NK-92 treated with Interleukin-12 subunit alpha and Interleukin-12 subunit beta, amount 100 ng/mL, for 24 hours (cell line): ENCODE measurements around the gene GPC6.

Source experiments
- DNase-seq: peaks from one replicate; lab custom pipeline; 2025; lab: John Stamatoyannopoulos, UW

Gene GPC6

DNA sequence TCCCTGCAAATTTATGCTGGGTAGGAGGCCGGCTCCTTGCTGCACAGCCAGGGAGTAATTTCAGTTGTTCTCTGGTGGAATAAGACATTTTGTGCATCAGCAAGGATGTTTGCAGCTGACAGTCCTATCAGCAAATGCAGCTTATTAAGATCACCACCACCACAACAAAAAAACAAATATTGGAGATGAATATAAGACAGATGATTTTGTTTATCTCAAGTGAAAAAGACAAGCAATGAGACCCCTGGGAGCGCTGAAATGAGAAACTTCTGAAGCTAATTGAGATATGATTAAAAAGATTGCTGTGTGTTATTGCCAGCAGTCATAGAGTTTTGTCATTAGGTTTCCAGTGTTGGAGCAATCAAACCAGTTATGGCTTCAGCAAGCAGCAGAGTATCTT lies 505.6 kb downstream of the GPC6 start:
- no peak for DNase-seq

DNA sequence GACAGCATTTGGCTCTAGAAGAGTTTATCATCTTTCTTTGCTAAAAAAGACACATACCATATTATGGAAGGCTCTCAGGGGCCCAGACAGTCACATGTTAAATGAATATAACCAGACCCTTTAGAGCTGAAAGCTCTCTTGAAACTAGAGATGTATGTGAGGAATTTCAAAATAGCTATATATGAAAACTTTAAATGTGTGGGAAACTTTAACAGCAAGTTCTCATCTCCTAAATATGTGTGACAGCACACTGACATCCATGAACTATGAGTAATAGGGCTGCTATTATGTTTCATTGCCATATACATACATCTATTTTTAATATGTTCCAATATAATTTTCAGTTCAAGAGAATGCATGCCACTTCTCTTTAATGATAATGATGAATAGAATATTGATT lies 509.5 kb downstream of the GPC6 start:
- DNase-seq = no peak

DNA sequence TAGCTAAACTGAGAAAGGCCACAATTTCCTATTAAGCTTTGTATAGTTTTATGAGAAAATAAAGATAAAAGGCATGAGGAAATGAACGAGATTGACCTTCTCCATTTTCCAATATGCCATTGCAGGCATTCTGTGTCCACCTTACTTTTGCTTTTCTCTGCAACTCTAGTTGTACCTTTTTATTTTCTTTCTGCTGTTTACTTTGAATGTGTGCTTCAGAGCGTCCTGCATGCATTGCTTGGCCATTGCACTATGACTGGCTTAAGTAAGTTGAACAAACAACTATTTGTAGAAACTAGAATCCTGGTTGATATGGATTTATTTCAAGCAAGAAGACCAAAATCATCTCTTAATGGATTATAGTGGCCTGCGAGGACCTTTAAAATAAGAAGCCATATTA lies 510.3 kb downstream of the GPC6 start:
- no peak for DNase-seq

DNA sequence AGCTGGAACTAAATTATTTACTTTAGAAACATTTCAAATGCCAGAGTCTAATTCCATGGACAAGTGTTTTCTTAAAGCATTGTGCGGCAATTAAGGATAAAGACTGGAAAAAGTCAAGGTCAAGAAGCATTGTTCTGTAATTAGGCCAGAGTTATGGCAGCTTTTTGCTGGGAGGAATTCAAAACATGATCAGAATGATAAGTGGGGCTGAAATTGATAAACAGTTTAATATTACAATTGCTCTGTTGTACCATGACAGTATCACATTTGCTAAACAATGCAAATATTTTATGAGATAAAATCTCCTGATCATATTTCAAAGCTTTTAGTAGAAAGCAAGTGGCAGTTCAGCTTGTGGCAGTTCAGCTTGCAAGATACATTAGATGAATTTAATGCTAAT lies 513.7 kb downstream of the GPC6 start:
- DNase-seq = no peak

DNA sequence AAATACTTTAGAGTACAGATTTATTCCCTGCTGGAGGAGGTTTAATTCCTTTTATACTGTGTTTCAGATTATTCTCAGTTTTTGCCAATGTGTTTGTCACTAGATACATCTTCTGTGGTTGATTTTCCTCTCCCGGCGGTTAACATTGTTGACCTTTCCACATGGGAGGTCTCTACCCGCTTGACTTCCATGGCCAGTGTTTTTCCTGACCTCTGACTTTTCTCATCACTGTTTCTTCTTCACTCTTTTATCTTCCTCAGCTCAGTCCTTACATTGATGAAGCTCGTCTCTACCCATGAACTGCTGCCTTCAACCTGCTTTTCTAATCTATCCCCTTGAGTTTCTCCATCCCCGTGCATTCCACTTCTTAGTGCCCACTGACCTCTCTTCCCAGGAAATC lies 517.4 kb downstream of the GPC6 start:
- DNase-seq = no peak

DNA sequence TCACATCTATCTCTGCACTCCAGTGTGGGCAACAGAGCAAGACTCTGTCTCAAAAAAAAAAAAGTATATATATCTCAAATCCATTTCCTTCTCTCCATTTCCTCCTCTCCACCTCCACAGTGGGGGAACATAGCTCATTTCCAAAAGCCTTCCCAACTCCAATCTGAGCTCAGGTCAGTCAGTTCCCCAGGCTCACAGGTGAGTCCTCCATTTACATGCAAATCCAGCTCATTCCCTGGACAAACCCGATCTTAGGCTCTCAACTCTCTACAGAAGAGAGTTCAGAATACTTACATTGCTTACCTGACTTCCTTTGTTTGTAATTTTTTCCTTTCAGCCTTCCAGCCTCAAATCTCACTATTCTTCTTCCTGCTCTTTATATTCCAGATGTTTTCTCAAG lies 518.3 kb downstream of the GPC6 start:
- DNase-seq = no peak

DNA sequence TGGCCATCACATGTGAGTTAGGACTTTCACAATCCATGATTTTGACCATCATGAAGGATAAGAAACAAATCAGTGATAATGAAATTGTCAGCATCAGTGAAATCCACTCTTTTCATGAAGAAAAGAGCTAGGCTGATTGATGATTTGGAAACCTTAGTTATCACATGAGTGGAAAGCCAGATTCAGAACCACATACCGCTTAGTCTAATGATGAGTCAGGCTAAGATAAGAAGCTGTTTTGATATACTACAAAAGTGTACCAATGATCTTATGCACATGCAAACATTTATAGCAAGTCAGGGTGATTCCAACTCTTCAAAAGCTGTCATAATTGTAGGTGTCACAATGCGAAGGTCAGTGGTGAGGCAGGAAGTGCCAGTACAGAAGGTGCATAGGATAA lies 519.3 kb downstream of the GPC6 start:
- no peak for DNase-seq

DNA sequence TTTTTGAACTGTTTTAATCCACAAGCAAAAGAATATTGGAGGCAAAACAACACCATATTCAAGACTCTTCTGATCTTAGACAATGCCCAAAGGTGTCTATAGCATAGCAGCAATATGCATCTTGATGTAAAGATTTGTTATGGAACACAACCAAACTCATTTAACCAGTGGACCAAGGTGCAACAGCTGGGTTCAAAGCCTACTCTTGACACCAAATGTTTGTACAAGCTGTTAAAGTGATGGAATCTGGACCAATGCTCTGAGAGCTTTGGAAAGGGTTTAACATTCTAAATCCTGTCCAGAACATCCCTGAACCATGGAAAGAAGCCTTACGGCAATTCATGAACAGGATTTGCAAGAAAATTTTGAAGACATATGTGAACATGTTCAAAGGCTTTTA lies 520.0 kb downstream of the GPC6 start:
- no peak for DNase-seq

DNA sequence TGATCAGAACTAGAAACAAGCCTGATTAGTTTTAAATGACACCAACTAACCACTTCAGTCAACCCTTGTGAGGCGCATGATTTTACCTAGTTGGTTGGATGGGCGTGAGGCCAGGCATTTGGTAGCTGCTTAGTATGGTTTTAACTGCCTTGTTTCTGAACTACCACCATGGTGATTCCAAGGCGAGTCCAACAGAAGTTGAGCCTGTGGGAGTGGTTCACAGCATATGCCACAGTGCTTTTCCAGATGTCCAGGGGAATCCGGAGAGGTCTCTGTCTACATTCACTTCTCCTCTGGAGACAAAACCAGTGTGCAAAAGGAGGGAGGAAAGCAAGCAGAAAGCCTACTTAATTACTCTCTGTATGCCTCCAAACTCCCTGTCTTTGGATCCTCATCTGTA lies 524.1 kb downstream of the GPC6 start:
- DNase-seq = no peak

DNA sequence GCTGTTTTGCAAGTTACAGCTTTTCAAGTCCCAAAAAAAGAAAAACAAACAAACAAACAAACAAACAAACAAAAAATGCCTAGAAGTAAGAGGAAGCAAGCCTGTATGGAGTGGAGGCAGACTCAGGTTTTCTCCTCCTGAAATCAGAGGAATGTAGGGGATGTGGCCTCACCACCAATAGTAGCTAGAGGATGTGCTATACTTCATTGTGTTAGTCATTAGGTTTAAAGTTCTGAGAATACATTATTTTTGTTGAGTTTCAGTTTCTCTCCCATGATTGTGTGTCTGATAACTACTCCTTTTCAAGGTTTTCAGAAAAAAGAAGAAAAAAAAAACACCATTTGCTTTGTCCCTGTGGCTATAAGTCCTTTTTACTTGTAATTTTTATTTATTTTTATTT lies 524.5 kb downstream of the GPC6 start:
- no peak for DNase-seq

DNA sequence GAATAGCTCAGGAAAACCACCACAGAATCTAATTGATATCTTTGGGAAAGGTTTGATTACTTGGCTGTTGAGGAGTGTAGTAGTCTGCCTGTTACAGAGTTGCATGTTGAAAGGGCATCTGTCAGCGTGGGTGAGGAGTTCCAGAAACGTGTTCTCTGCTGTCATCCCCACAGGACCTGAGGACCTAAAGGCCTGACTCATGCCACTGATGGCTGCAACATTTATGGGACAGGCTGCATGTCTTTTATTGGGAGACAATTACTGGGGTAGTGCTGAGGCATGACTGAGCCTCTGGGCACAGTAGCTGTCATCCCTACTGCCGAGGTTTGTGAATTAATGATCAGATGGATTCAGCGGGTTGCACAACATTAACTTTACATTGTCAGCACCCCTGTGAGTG lies 525.9 kb downstream of the GPC6 start:
- DNase-seq = no peak

DNA sequence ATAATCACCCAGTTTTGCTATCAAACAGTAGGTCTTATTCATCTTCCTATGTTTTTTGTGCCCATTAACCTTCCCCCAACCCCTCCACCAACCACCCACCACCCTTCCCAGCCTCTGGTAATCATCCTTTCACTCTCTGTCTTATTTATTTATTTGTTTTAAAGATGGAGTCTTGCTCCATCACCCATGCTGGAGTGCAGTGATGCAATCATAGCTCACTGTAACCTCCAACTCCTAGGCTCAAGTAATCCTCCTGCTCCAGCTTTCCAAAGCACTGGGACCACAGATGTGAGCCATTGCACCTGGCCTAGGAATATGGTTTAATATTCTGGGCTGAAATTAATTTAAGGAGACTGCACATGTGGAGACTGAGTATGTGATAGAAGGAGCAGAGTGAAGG lies 527.0 kb downstream of the GPC6 start:
- no peak for DNase-seq

DNA sequence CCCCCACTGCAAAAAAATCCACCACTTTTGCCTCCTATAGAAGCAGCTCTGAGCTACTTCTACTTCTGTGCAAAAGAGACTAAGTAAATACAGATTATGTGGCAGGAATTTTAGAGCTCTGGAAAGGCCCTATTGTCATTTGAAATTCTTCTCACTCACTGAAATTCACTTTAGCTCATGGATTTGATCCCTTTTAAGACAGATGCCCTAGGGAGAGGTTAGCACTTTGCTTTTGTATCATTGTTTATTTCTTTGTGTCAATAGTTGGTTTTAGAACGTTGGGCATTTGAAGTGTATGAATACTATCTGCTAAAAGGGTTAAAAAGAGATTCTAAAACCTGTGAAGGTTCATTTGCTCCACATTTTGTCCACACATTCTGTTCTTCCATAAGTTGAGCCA lies 528.7 kb downstream of the GPC6 start:
- DNase-seq = no peak

DNA sequence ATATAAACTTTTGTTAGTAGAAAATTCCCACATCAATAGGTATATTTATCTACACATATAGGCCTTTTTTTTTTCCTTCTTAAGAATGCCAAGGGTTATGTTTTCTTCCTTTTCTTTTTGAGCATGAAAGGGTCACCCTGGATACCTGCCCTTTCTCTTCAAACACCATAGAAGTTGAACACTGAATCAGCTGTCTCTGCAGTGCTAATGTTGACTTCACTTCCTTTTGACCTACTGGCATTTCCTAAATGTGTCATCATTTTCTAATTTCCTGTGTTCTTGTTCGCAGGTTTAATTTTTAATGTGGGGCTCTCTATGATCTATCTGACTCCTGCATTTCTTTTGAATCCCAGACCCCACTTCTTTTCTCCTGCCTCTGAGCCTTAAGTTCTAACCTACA lies 532.0 kb downstream of the GPC6 start:
- no peak for DNase-seq

DNA sequence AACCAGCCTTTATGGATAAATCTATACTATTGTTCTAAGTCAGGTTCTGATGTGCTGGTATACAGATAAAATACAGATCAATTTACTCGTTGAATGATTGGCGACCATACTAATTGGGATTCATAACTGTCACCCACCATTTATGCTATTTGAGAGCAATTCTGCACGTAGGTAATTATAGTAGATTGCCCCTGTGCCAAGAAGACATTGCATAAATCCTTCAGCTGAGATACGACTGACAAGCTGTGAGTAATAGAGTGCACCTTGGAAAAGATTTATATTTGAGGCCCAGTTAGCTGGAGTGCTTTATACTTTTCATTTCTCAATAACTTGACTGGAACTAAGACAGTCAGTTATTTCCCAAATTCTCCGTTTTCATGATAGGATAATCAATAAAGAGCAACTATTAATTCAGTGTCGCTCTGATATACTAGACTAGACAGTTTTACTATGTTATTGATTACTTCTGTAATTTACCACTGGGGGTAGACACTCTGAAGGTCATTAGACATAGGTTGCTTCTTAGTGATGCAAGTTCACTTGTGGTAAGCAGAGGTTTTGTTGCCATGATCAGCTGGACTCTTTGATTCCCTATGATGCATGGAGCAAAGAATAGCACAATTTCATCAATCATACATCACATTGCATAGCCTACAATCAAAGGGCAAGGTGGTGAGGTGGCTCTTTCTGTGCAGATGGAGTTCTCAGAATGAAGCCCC lies 536.3 kb downstream of the GPC6 start:
- no peak for DNase-seq

DNA sequence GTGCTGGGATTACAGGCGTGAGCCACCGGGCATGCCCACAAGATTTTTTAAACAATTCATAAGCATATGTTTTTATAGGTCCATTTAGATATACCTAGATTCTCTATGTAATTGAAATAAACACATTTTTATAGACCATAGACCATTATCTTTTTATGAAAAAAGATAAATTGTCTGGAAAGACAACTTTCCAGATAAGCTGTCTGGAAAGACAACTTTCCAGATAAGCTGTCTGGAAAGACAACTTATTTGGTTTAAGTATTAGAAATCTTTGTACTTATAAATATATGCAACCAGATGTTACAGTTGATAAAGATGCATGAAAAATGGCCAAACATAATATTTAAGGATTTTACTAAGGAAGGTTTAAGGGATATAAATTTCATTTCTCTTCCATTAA lies 538.5 kb downstream of the GPC6 start:
- no peak for DNase-seq

DNA sequence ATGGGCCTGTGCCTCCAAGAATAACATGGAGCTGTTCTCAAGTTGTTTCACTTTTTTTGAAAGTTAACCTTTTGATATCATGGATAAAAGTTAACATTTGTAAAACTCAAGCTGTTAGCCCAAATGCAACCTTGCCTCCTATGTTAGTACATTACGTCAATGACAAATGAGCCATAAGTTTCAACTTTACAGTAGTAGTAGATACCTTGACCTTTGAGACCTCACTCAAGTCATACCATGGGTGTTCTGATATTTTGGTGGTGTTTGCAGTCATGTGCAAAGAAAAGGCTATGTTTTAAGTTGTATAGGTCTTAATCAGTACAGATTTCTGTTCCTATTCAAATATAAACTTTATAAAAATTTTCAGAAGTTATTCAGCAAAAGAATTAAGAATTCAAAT lies 539.2 kb downstream of the GPC6 start:
- DNase-seq = no peak

DNA sequence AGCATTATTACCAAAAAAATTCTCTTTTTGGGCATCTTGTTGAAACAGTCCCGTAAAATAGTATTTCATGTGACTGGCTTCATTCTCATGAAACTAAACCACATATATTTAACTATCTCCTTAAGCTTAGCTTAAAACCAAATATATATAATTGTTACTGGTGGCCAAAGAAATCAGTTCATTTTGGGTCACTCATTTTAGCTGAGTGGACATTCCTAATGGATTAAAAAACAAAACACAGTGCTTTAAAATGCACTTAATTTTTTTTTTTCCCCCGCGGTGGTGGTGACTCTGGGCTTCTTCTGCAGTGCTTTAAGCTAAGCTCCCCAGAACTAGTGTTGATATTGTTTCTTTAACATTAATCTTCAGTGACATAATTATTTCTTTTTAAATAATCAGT lies 540.1 kb downstream of the GPC6 start:
- no peak for DNase-seq

DNA sequence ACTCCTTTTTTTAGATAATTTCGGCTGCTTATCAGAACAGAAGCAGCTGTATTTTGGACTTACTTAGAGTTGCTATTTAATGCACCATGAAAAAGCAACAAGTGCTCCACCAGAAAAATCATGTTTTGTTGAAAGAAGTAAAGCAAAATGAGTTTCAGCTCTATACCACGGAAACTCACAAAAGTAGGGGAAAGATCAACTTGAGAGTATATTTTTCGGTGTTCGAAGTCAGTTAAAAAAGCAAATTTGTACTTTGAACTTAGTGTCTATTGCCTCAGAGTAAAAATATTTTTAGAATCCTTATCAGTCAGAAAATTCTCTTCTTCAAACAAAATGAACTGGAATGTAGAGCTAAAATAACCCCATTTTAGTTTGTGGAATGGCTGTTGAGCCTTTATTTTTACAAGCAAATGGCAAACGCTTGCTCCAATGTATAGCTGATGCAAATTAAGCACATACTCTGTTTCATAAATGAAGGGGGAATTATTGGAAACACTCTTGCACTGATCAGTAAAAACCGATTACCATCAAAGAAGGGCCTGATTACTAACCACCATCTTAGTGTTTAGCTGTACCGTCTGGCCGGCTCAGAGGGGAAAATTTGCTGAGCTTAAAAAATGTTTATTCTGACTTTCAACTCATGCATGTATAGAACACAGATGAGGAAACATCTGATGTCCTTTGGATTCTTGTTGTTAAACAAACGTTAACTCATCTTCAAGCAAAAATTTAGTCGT lies 540.7 kb downstream of the GPC6 start:
- DNase-seq = no peak

DNA sequence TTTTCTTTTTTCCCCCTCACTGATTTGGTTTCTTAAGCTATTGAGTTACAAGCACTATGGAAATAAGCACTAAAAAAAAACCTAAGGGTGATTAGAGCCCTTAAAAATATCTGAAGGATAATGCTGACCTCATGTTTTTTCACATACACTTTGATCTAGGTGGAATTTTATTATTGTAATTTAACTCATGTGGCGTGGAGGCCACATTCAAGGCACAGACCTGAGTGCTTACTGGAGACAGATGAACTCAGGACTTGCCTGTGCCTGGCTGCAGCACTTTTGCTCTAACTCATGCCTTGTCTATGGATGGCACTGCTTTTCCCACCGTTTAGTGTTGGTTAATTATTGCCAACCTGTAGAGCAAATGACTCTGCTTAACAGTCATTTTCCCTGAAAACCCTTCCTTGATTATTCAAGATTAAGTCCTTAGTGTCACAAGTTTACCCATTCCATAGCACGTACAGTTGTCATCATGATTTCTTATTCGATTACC lies 541.4 kb downstream of the GPC6 start:
- no peak for DNase-seq

DNA sequence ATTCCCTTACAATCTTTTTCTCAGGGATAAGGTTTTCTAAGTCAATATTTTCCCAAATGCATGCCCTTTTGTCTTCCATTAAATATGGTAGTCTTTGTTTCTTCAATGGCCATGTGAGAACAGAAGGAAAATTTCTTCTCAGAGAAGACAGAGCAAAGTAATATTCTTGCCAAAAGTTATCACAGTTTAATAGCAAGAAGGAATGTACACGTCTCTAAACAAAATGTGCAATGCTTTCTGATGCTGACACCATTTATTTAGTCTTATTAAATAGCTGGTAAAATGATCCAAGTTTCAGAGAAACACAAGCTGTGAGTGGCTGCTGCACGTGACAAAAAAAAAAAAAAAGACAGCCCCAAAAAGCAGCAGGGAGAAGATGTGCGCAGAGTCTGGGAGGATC lies 542.5 kb downstream of the GPC6 start:
- no peak for DNase-seq

DNA sequence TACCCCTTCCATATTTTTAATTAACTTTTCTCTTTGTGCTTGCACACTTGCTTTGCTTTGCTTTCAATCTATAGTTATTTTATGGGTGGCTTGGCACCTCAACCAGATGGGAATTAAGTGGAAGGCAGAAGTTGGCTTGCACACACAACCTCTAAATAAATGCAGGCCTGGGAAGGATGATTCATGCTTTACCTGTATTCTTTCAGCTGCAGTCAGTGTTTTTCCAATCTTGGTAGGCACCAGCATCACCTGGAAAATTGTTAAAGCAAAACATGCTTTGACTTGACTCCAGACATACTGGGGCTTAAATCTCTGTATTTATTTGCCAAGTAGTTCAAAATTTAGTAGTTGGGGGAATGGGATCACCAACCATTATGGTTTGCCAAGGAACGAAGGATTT lies 543.0 kb downstream of the GPC6 start:
- DNase-seq = no peak

DNA sequence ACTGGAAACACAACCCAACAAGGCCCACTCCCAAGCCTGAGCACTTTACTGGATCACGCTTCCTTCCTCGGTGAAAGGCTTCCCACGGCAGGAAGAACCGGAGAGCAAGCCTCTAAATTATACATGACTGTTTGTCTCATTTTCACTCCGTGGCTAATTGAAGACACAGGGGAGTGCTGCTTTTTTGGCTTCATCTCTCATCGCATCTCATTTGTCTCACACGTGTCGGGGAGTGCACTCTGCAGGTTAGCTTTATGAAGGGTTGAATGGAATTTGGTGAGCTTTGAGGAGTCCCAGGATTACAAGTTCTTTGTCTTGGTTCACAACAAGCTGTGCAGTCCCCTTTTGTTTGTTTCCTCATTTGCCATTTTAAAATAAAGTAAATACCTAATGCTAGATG lies 544.6 kb downstream of the GPC6 start:
- no peak for DNase-seq

DNA sequence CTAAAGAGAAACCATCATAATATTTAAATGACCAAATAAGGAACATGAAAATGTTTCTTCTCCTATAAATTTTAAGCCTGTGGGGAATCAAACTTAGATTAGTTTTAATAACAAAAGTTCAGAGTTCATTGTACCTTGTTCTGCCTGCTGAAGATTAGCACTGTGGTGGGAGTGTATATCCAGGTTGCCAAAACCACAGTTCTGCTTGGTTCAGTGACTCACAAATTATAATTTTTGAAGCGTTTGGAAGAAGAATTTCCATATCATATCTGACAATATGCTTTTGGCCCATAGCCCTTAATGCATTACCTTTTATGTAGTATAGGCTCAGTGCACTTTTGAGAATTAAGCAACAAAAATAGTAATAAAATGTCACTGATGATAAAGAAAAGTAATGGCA lies 545.2 kb downstream of the GPC6 start:
- DNase-seq = no peak
